HG02852 (cell line): ENCODE measurements around the gene PHYHIPL.
"Not testable (repeated sequence)": the region's sequence is repeated elsewhere in the genome, so short reads cannot be mapped to it uniquely, and the experiment has no call there.

Source experiments
- ATAC-seq: cut with Tn5 transposase; IDR thresholded peaks from one replicate; pipeline ENCODE4 v1.9.1; 2021; ENCODE audit warnings: mild to moderate bottlenecking, moderate library complexity; ENCODE audit not compliant: unreplicated experiment

PHYHIPL gene

DNA sequence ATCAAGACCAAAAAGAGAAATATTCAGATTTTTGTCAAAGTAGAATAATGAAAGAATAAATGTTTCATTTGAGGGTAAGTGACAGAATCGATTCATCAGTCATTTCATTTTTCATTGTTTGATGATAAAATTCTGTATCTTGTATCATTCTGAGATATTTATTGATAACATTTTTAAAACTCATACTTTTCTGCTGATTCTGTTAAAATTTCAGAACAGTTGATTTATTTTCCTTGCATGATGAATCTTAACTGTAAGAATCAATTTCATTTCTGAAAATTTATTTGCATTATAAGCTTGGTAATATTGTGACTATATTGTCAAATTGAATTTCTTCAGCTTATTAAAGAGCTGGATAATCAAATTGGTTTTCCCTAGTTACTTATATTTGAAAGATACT is 13.9 kb downstream of the PHYHIPL start:
- ATAC-seq: no peak

DNA sequence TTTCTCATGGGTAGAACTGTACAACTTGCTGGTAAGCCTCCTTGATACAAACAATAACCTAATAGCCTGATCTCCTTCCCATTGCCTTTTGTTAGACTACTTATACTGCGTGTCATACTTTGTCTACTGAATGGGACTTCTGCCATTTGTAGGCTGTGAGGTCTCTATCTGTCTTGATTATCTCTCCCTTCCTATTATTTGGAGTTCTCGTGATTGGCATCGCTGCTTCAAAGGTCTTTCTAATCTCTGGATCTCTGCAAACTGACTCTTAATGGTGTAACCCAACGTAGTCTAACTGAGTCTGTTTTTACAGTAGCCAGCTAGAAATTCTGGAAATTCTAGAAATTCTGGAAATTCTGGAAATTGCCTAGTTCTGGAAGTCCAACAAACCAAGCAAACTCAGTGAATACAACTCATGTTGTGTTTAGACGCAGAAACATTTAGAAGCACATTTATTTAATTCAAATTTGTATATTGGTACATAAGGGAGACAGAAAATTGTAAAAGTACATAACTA is 29.8 kb downstream of the PHYHIPL start:
- ATAC-seq: no peak

- ATAC-seq: no peak
Measured at GRCh38 chr10:59212301-59212798, 35.9 kb downstream of the PHYHIPL start.

DNA sequence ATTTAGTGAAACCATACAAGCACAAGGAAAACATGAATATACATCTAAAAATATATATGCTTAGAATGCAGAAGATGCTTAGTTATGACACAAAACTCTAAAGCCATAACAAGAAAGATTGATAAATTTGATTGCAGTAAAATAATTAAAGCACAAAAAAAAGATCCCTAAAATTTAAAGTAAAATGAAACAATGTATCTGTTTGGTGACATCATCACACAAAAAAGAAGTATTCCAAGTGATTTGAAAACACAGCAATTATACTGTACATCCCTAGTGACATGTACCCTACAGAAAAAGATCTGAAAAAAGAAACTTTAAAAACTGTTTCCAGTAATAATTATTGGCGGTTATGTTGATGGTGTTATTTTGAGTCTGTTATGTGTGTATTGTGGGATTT is 37.7 kb downstream of the PHYHIPL start:
- no peak for ATAC-seq

DNA sequence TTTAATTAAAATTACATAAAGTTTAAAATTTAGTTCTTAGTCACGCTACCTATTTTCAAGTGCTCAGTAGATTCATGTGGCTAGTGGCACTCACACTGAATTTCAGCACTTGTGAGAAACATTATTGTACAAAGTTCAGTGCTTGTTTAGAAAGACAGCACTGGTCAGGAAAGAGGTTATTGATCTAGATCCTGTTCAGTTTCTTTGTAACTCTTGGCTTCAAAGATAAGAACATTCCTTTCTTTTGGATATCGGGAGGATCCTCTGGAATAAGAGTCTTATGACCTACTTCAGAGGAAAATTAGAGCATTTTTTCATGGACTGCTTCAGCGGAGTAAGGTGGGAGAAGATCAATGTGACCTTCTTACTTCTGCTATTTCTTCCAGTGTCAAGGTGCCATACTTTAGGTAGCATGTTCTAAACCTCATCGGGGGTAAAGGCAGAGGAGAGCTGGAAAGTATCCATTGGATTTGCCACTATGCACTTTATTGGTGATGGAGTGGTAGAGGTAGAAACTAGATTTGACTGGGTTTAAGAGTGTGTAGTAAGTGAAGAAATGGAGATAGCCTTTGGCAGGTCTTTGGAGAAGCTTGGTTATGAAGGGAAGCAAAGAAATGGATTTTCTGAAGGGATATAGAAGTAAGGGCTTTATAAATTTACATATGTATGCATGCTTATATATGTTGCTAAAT is 39.9 kb downstream of the PHYHIPL start:
- no peak for ATAC-seq

DNA sequence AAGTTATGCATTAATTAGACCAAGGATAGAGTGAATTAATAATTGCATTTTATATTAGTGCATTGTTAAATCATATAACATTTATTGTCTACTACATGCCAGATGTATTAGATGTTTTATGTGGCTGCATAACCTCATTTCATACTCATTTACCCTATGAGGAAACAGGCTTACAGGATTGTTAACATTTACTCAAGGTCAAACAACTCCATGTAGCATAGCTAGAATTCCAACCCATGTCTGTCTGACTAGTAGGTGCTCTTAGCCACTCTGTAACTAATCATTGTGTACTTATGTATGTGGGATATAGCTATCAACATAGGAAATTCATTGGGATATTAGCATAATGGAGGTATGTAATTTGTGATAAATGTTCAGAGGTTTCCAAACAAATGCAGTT is 46.3 kb downstream of the PHYHIPL start:
- no peak for ATAC-seq

GRCh38 chr10:59223597-59223996 is 47.2 kb downstream of the PHYHIPL start:
- ATAC-seq: not testable (repeated sequence)

DNA sequence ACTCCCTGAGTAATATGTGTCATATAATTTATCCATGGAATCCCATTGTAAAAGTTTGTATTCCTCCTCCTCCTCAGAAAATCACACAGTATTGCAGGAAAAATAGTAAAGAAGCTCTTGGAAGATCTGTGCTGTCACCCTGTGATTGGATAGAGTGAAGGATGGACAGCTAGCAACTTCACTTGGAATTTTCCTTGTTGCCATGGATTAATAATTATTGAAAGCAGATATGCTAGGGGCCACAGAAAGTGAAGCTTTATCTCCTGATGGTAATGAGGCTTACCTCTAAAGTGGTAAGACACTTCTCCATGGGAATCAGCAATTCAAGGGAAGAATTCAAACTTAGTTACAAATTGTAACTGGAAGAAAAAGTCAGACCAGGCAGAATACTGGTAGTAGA is 48.8 kb downstream of the PHYHIPL start:
- no peak for ATAC-seq

DNA sequence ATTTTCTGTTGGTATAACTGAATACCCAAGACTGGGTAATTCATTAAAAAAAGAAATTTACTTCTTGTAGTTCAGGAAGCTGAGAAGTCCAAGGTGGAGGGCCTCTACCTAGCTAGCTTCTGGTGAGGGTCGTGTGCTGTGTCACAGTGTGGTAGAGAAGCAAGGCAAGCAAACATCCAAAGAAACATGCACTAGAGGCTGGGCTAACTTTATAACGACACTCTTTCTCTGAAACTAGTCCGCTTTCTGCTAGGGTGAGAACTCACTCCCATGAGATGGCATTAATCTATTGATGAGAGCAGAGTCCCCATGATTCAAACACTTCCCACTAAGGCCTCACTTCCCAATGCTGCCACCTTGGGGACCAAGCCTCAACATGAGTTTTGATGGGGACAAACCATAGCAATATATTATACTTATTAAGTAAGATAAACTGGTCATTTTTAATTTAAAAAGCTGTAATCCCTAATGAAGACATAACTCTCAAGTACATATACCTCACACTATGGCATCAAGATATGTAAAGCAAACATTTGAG is 50.8 kb downstream of the PHYHIPL start:
- no peak for ATAC-seq

GRCh38 chr10:59229441-59229840 is 53.0 kb downstream of the PHYHIPL start:
- ATAC-seq: no peak

DNA sequence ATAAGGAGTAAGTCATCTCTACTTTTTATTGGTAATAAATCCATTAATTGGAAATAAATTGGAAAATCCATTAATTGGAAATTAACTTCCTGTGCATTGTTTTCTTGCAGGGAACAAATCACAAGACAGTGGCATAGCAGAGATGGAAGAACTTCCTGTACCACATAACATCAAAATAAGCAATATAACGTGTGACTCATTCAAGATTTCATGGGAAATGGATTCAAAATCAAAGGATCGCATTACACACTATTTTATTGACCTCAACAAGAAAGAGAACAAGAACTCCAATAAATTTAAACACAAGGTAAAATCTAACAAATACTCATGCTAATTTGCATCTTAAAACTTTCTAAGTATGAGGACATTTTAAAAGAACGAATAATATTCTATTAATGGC is 57.8 kb downstream of the PHYHIPL start:
- no peak for ATAC-seq

DNA sequence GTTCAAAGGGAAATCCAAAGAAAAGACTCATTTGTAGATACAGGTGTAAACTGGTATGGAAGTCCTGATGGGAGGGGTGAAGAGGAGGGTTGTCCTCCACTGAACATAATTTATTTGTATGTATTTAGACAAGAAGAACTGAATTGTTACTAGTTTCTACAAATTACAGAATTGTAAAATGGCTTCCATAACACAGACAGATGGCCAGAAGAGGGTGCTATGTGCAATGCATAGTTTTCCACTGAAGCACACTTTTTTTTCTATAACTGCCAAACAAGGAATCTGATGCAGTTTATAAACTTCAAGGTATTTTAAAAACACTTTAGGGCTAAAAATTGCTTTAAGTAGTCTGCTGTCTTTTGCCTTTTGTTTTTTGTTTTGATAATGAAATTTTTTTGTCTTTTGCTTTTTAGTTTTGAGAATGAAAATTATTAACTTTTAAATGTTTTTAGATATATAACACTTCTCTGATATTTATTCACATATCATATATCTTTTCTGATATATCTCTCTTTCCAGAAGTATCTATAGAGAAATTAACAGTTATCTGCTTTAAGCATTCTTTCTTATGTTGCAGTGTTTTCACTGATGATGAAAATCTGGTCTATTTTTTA is 58.5 kb downstream of the PHYHIPL start:
- ATAC-seq: no peak

- no peak for ATAC-seq
Measured at GRCh38 chr10:59236064-59236697, 59.7 kb downstream of the PHYHIPL start.

DNA sequence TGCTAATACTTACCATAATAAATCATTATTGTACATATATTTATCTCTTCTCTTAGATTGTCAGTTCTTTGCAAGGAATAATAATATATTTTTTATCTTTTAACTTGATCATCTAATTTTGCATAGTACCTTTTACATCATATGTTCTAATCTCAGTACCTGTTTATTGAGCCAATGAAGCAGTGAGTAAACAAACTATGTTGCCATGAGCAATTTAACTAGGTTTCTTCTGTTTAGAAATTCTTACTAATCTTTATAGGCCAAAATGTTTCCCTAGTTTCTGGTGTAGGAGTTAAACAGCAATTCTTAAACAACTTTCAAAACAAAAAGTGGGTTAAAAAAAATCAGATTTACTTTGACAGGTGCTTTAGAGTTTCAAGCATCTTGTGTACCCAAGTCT is 61.3 kb downstream of the PHYHIPL start:
- ATAC-seq: no peak

DNA sequence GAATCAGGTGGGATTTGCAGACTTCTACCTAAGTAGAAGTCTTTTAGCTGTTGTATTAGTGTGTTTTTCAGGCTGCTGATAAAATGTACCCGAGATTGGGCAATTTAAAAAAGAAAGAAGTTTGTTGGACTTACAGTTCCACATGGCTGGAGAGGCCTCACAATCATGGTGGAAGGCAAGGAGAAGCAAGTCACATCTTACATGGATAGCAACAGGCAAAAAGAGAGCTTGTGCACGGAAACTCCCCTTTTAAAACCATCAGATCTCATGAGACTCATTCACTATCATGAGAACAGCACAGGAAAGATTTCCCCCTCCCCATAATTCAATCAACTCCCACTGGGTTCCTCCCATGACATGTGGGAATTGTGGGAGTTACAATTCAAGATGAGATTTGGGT is 62.7 kb downstream of the PHYHIPL start:
- not testable (repeated sequence) for ATAC-seq

- ATAC-seq: no peak
Measured at GRCh38 chr10:59240582-59241183, 64.2 kb downstream of the PHYHIPL start.

DNA sequence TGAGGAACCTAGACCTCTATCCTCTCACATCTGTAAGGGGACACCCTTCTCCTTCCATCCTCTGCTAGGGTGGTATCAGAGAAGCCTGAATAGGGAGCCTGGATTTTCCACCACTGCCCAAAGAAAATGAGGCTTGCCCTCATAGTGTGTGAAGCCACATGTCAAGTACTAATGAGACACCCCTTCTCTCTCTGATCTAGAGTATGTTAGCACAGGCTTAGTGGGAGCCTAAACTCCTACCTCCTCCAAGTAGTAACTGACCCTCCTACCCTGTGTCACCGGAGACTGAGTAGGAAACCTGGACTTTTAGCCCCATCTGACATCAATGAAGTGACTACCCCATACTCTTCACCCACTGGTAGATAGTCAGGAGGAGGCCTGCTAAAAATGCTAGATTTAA is 65.6 kb downstream of the PHYHIPL start:
- ATAC-seq: no peak

- ATAC-seq: no peak
Measured at GRCh38 chr10:59242991-59243390, 66.5 kb downstream of the PHYHIPL start.

GRCh38 chr10:59243611-59244195 is 67.3 kb downstream of the PHYHIPL start:
- no peak for ATAC-seq

DNA sequence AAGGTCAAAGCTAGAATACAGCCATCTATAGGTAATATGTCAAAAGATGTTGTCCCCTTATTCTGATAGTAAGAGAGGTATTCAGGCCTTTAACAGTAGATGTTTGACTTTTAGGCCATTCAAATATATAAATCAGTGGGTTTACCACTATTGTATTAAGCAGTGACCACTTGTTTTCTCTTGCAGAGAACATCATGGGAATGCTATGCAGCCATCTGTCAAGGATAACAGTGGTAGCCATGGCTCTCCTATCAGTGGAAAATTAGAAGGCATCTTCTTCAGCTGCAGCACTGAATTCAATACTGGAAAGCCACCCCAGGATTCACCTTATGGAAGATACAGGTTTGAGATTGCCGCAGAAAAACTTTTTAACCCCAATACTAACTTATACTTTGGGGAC is 68.4 kb downstream of the PHYHIPL start:
- no peak for ATAC-seq

GRCh38 chr10:59245686-59246085 is 69.2 kb downstream of the PHYHIPL start:
- no peak for ATAC-seq
